OCI-LY7 (cell line): Measurements from ENCODE around the gene FOLR1. TPM values are rescaled to one million over a fixed set of nuclear protein-coding genes. Genes with fewer than 3 reads are reported as not detected.
"Not testable (repeated sequence)": the region's sequence is repeated elsewhere in the genome, so short reads cannot be mapped to it uniquely, and the experiment has no call there.

Experiments
- BruUV-seq: library from RNA; stranded (reverse); fragments of 400-500 nt; replicated peaks from 2 replicates; lab custom pipeline; 2021; lab: Mats Ljungman, UMichigan
- CTCF ChIA-PET: fragments of 300-600 bp; sonication (Branson Sonifier 250); formaldehyde crosslinking; loops from one replicate; lab custom pipeline; 2022; ENCODE audit warnings: antibody characterized with exemption; ENCODE audit not compliant: unreplicated experiment; lab: Charles Lee
- POLR2A ChIA-PET: fragments of 300-600 bp; sonication (Branson Sonifier 250); formaldehyde crosslinking; loops from one replicate; lab custom pipeline; 2022; ENCODE audit warnings: antibody characterized with exemption; lab: Charles Lee
- DNase-seq: peaks from one replicate; pipeline ENCODE4 v3.0.0-alpha.2; 2015; ENCODE audit warnings: low spot score
- H2AFZ ChIP-seq: fragments of 200-600 bp; sonication (generic), shearing (Covaris generic); 2 replicates; pipeline ENCODE4 v1.6.1; 2014; ENCODE audit warnings: mild to moderate bottlenecking, antibody characterized with exemption, low read length, moderate library complexity
- H3K27ac ChIP-seq: fragments of 200-600 bp; sonication (generic); 2 replicates; pipeline ENCODE4 v1.5.1; 2014; ENCODE audit warnings: mixed run types, low read depth, mild to moderate bottlenecking, moderate library complexity, low read length, inconsistent platforms; ENCODE audit not compliant: poor library complexity, severe bottlenecking
- H3K36me3 ChIP-seq: fragments of 200-600 bp; sonication (generic); 2 replicates; pipeline ENCODE4 v1.6.1; 2014; ENCODE audit warnings: mild to moderate bottlenecking, antibody characterized with exemption, low read length, moderate library complexity, mixed read lengths; ENCODE audit not compliant: insufficient read depth
- H3K4me1 ChIP-seq: fragments of 200-600 bp; sonication (generic); 2 replicates; pipeline ENCODE4 v1.5.1; 2014; ENCODE audit warnings: mild to moderate bottlenecking, low read length; ENCODE audit not compliant: insufficient read depth, poor library complexity, severe bottlenecking
- H3K4me2 ChIP-seq: fragments of 200-600 bp; sonication (generic); 2 replicates; pipeline ENCODE4 v1.6.1; 2014; ENCODE audit warnings: mild to moderate bottlenecking, low read length
- H3K4me3 ChIP-seq: fragments of 200-600 bp; sonication (generic); 2 replicates; pipeline ENCODE4 v1.5.1; 2014; ENCODE audit warnings: mild to moderate bottlenecking, low read depth, low read length; ENCODE audit not compliant: poor library complexity, severe bottlenecking
- H3K79me2 ChIP-seq: fragments of 200-600 bp; sonication (generic); 2 replicates; pipeline ENCODE4 v1.6.1; 2016; ENCODE audit warnings: low read depth, mild to moderate bottlenecking, low read length, moderate library complexity, mixed read lengths; ENCODE audit not compliant: insufficient read depth
- H3K9me2 ChIP-seq: fragments of 200-600 bp; sonication (generic); 2 replicates; pipeline ENCODE4 v1.6.1; 2016; ENCODE audit warnings: mild to moderate bottlenecking, low read length, mixed read lengths; ENCODE audit not compliant: insufficient read depth
- H3K9me3 ChIP-seq: fragments of 200-600 bp; sonication (generic); 2 replicates; pipeline ENCODE4 v1.6.1; 2014; ENCODE audit warnings: mild to moderate bottlenecking, mixed run types, low read length, mixed read lengths
- H4K20me1 ChIP-seq: fragments of 200-600 bp; sonication (generic); 2 replicates; pipeline ENCODE4 v1.6.1; 2014; ENCODE audit warnings: mild to moderate bottlenecking, antibody characterized with exemption, low read length, moderate library complexity, mixed read lengths; ENCODE audit not compliant: insufficient read depth
- EZH2phosphoT487 ChIP-seq: fragments of 200-600 bp; sonication (generic); IDR thresholded peaks from 2 replicates; pipeline ENCODE4 v1.6.1; 2018; ENCODE audit warnings: low read depth, borderline replicate concordance, mild to moderate bottlenecking, mixed run types, antibody characterized with exemption, low read length, moderate library complexity, mixed read lengths
- intact Hi-C: fragments of 100-400 bp; cut with micrococcal nuclease; formaldehyde crosslinking; loops from one replicate; pipeline ENCODE4 v1.10.0; 2022; ENCODE audit not compliant: unreplicated experiment
- total RNA-seq, 2 experiments: library from RNA; depleted of rRNA in 1 of 2; stranded (reverse); fragments of >200 nt in 1 of 2; shearing (Covaris generic) in 1 of 2; gene quantifications; 2 replicates each; pipeline ENCODE4 v1.2.3, GENCODE V29; 2014 to 2022
- TF ChIP-seq, protein P1 (sequence below): fragments of 200-600 bp; sonication (generic); conservative IDR thresholded peaks from 2 replicates; pipeline ENCODE4 v1.5.1; 2014; ENCODE audit warnings: mild to moderate bottlenecking, antibody characterized with exemption, low read length, moderate library complexity, mixed read lengths

FOLR1 gene
- total RNA-seq, 2 experiments from 2014 or later, result not detected

DNA sequence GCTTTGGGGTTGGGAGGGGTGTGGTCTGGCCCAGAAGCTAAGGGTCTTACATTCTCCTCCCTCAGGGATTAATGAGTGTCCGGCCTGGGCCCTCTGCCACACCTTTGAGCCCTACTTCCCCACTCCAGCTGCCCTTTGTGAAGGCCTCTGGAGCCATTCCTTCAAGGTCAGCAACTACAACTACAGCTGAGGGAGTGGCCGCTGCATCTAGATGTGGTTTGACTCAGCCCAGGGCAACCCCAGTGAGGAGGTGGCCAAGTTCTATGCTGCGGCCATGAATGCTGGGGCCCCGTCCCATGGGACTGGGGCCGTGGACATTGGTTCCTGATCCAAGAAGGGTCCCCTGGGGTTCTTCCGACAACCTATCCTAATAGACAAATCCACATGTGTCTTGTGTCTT lies 14.3 kb upstream of the FOLR1 start:
- Histone ChIP-seq H4K20me1 (no peaks in the 10 kb centered on the region), H3K4me1 (no peaks in the 10 kb centered on the region), H3K36me3 (no peaks in the 10 kb centered on the region), H2AFZ (no peak overlapping the region), H3K9me3 (no peaks in the 10 kb centered on the region), H3K27ac (no peak overlapping the region), H3K79me2 (no peaks in the 10 kb centered on the region), H3K4me2 (no peak overlapping the region), H3K9me2 (no peaks in the 10 kb centered on the region), H3K4me3 (no peak overlapping the region)
- no peak for DNase-seq
- BruUV-seq, result no TSS peak
- TF ChIP-seq EZH2phosphoT487, result no peak
- TF ChIP-seq, protein P1, sequence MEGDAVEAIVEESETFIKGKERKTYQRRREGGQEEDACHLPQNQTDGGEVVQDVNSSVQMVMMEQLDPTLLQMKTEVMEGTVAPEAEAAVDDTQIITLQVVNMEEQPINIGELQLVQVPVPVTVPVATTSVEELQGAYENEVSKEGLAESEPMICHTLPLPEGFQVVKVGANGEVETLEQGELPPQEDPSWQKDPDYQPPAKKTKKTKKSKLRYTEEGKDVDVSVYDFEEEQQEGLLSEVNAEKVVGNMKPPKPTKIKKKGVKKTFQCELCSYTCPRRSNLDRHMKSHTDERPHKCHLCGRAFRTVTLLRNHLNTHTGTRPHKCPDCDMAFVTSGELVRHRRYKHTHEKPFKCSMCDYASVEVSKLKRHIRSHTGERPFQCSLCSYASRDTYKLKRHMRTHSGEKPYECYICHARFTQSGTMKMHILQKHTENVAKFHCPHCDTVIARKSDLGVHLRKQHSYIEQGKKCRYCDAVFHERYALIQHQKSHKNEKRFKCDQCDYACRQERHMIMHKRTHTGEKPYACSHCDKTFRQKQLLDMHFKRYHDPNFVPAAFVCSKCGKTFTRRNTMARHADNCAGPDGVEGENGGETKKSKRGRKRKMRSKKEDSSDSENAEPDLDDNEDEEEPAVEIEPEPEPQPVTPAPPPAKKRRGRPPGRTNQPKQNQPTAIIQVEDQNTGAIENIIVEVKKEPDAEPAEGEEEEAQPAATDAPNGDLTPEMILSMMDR, result no peak
- ChIA-PET POLR2A (no interaction called here), CTCF (no interaction called here)
- intact Hi-C loops, result no loop called here

DNA sequence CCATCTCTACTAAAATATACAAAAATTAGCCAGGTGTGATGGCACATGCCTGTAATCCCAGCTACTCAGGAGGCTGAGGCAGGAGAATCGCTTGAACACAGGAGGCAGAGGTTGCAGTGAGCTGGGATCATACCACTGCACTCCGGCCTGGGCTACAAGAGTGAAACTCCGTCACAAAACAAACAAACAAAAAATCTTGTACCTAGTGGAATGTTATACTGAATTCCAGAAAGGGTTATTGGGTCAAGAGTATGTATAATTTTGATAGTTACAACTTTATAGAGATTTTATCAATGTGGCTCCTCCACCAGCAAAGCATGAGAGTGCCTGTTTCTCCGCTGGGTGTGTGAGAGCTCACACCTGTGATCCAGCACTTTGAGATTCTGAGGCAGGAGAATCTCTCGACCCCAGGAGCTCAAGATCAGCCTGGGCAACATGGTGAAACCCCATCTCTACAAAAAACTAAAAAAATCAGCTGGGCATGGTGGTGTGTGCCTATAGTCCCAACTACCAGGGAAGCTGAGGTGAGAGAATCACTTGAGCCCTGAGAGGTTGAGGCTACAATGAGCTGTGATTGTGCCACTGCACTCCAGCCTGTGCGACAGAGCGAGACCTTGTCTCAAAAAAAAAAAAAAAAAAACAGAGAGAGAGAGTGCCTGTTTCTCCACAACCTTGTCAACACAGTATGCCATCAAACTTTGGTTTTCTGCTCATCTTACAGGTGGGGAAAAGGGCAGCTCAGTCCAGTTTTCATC lies 12.7 kb upstream of the FOLR1 start:
- ChIA-PET CTCF (no interaction called here), POLR2A (no interaction called here)
- no peaks in the 10 kb centered on the region for H3K9me3 ChIP-seq
- no peaks in the 10 kb centered on the region for H3K79me2 ChIP-seq
- no peak overlapping the region for H3K4me2 ChIP-seq
- H3K9me2 ChIP-seq, result no peaks in the 10 kb centered on the region
- H3K4me1 ChIP-seq, result no peaks in the 10 kb centered on the region
- no peak for DNase-seq
- H4K20me1 ChIP-seq, result no peaks in the 10 kb centered on the region
- BruUV-seq, result no TSS peak
- intact Hi-C loops, result no loop called here
- no peak overlapping the region for H3K27ac ChIP-seq
- H3K4me3 ChIP-seq, result no peak overlapping the region
- no peaks in the 10 kb centered on the region for H3K36me3 ChIP-seq
- no peak overlapping the region for H2AFZ ChIP-seq
- no peak for TF ChIP-seq EZH2phosphoT487
- TF ChIP-seq, protein P1, result no peak

DNA sequence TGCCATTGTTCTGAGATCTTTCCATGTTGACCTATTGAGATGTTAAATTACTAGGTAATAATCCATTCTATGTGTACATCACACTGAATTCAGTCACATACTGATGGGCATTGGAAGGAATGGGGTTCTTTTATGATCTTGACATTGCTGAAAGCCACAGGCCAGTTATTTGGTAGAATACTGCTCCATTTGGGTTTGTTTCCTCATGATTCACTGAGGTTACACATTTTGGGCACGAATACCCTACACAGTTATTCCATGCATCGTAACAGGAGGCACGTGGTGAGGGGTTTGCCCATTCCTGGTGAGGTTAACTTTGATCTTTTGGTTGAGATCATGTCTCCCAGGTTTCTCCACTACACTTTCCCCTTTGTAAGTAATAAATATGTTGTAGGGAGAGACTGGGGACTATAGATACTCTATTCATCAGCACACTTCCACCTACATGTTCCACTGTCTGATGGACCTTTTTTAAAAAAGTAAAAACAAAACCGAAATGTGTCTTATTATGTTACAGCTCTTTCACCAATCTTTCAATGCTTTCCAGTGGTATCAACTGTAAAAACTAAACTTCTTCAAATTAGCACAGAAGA lies 12.0 kb upstream of the FOLR1 start:
- H3K9me3 ChIP-seq, result no peaks in the 10 kb centered on the region
- no peaks in the 10 kb centered on the region for H3K36me3 ChIP-seq
- H2AFZ ChIP-seq, result no peak overlapping the region
- TF ChIP-seq, protein P1, result no peak
- no peak for TF ChIP-seq EZH2phosphoT487
- DNase-seq, result no peak
- no peak overlapping the region for H3K4me3 ChIP-seq
- no peaks in the 10 kb centered on the region for H3K9me2 ChIP-seq
- H3K4me1 ChIP-seq, result no peaks in the 10 kb centered on the region
- no peaks in the 10 kb centered on the region for H3K79me2 ChIP-seq
- POLR2A ChIA-PET, result no interaction called here
- no peak overlapping the region for H3K27ac ChIP-seq
- H3K4me2 ChIP-seq, result no peak overlapping the region
- intact Hi-C loops, result no loop called here
- CTCF ChIA-PET, result interaction anchor here (0.6 to 0.8 kb wide), 2 partner anchors 8 to 25 kb away, joined by 3 read pairs; no protein-coding TSS in a partner anchor
- no TSS peak for BruUV-seq
- no peaks in the 10 kb centered on the region for H4K20me1 ChIP-seq

DNA sequence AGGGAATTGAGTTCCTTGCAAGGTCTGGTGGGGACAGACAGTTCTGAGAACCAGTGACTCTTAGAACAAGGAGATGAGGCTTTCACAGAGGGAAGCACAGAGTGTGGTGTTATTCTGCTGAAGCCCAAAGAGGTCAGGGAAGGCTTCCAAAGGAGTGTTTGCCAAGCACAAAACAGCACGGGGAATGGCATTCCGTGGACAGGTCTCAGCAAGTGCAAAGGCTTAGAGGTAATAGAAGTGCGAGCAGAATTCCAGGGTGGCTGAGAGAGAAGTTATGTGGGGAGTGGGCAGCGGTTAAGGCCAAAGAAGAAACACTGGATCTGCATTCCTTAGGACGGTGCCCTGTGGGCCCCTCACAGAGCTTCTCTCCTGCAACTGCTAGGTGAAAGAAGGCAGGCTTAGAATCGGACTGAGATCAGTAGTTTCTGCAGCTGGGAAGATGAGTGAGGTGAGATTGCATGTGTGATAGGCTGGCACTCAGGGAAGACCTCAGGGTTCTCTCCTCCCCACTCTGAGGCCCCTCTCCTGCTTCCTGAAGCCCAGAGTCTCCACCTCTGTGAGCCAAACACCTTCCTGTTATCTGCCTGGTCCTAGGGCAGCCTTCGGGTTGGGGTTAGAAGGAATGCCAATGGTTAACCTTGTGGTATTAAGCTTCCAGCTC lies 10.9 kb upstream of the FOLR1 start:
- H3K36me3 ChIP-seq, H2AFZ ChIP-seq, H4K20me1 ChIP-seq, BruUV-seq, CTCF ChIA-PET, H3K79me2 ChIP-seq, H3K4me1 ChIP-seq, H3K4me3 ChIP-seq, H3K9me3 ChIP-seq, POLR2A ChIA-PET, DNase-seq, H3K27ac ChIP-seq, H3K9me2 ChIP-seq, intact Hi-C loops, H3K4me2 ChIP-seq: not testable (repeated sequence)
